NCI-H1105 (cell line): ENCODE measurements around the gene PRSS36.
"Not testable (repeated sequence)": the region's sequence is repeated elsewhere in the genome, so short reads cannot be mapped to it uniquely, and the experiment has no call there.

Experiments used
- DNase-seq: peaks from one replicate; lab custom pipeline; 2025; lab: John Stamatoyannopoulos, UW

The PRSS36 gene

GRCh38 chr16:31183432-31184428 lies 33.9 kb upstream of the PRSS36 start:
- no peak for DNase-seq

- no peak for DNase-seq
Measured at GRCh38 chr16:31182391-31182790, 32.5 kb upstream of the PRSS36 start.

GRCh38 chr16:31181102-31181830 lies 31.4 kb upstream of the PRSS36 start:
- no peak for DNase-seq

GRCh38 chr16:31179747-31180459 lies 30.0 kb upstream of the PRSS36 start, which contains the start of gene FUS:
FUS (plus strand) TSS chr16:31180139; CDS start chr16:31180215, 76 bp downstream.
- peak; percentile 74 for DNase-seq

GRCh38 chr16:31179219-31179746 lies 29.4 kb upstream of the PRSS36 start:
- DNase-seq = no peak

- no peak for DNase-seq
Measured at GRCh38 chr16:31177136-31177535, 27.3 kb upstream of the PRSS36 start.

GRCh38 chr16:31170048-31170447 lies 20.2 kb upstream of the PRSS36 start:
- not testable (repeated sequence) for DNase-seq

GRCh38 chr16:31168848-31169247 lies 19.0 kb upstream of the PRSS36 start:
- DNase-seq = no peak

- no peak for DNase-seq
Measured at GRCh38 chr16:31167315-31167714, 17.4 kb upstream of the PRSS36 start.

GRCh38 chr16:31157136-31157535 lies 7.3 kb upstream of the PRSS36 start:
- no peak for DNase-seq

GRCh38 chr16:31150976-31151375 lies 1.1 kb upstream of the PRSS36 start:
- DNase-seq = not testable (repeated sequence)

- no peak for DNase-seq
Measured at GRCh38 chr16:31149332-31149731, 534 bp downstream of the PRSS36 start.

- DNase-seq = no peak
Measured at GRCh38 chr16:31148896-31149295, 970 bp downstream of the PRSS36 start.

- DNase-seq = no peak
Measured at GRCh38 chr16:31148281-31148728, 1.6 kb downstream of the PRSS36 start.

GRCh38 chr16:31147574-31147973 lies 2.3 kb downstream of the PRSS36 start:
- no peak for DNase-seq

- no peak for DNase-seq
Measured at GRCh38 chr16:31145398-31145990, 4.4 kb downstream of the PRSS36 start.

- not testable (repeated sequence) for DNase-seq
Measured at GRCh38 chr16:31144418-31144817, 5.4 kb downstream of the PRSS36 start.

GRCh38 chr16:31143694-31144148 lies 6.1 kb downstream of the PRSS36 start:
- DNase-seq = no peak

GRCh38 chr16:31143011-31143693 lies 6.7 kb downstream of the PRSS36 start:
- no peak for DNase-seq

- DNase-seq = peak; percentile 98
Measured at GRCh38 chr16:31142109-31143010, 7.5 kb downstream of the PRSS36 start.
